Stimulated activated CD8-positive, alpha-beta memory T cell treated with anti-CD3 and anti-CD28 coated beads, Interleukin-7, amount 100 ng/mL, for 48 hours (primary cell): ENCODE results near the gene SERTAD1.
"Not testable (repeated sequence)": the region's sequence is repeated elsewhere in the genome, so short reads cannot be mapped to it uniquely, and the experiment has no call there.

Source experiments
- DNase-seq, 2 donors: peaks; one replicate each; pipeline ENCODE4 v3.0.0-alpha.2; 2020; ENCODE audit warnings: low read depth in 1 of 2; ENCODE audit errors: extremely low read depth in 1 of 2

Gene SERTAD1, protein sequence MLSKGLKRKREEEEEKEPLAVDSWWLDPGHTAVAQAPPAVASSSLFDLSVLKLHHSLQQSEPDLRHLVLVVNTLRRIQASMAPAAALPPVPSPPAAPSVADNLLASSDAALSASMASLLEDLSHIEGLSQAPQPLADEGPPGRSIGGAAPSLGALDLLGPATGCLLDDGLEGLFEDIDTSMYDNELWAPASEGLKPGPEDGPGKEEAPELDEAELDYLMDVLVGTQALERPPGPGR

DNA sequence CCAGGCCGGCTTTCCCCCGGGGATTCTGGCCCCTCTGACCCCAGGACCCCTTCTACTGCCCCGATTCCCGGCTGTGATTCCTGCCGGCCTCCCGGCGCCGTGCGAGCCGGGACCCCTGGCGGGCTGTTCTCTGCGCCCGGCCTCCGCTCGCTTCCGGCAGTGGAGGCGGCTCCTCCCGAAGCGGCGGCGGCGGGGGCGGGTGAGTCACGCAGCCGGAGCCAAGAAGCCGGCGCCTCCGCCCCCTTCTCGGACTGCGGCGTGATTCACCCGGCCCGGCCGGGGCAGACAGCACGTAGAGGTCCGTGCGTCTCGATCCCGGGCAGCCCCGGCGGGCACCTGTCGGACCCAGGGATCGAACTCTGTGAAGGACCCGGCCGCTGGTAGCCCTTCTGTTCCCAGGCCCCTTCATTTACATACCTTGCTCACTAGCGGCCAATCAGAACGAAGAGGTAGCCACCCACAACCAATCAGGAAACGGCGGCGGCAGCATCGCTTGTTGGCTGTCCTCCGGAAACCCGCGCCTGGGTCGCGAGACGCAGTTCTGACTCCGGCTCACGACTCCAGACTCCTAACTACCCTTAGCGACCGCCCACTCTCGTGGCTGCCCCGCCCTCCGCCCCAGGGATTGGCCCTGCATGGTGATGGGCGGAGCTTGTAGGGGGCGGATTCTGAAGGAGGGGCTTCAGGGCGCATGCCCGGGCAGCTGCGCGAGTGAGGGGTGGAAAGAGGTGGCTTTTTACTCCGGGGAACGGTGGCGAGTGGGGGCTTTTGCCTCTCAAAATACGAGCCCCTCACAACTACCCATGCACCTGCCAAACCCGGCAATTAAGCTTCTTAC lies at the start of gene SERTAD1:
TSS of gene SERTAD1 (minus strand) at position 543 of the 838 bp plus-strand sequence. CDS start 2,446 bp downstream, outside the sequence.
- peak; percentile 100 for DNase-seq

DNA sequence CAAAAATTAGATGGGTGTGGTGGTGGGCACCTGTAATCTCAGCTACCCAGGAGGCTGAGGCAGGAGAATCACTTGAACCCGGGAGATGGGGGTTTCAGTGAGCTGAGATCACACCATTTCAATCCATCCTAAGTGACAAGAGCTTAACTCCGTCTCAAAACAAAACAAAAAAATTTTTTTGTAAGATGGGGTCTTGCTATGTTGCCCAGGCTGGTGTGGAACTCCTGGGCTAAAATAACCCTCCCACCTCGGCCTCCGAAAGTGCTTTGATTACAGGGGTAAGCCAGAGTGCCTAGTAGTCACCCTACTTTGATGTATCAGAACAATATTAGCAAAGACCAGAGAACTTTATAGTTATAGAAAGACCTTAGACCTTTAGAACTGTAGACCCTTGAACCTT lies 48.9 kb upstream of the SERTAD1 start:
- no peak for DNase-seq

DNA sequence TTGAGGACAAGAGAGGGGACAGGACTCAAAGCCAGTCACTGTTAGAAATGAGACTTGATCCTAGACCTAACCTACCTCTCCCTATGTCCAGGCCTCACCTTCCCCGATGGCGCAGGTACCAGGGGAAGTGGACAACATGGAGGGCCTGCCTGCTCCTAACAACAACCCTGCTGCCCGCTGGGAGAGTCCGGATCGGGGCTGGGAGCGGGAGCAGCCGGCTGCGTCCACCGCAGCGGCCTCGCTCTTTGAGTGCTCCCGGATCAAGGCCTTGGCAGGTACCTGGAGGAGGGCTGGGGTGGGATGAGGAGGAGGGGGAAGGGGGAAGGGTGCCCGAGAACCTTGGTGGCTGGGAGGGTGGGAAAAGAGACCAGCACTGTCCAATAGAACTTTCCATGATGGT lies 46.7 kb upstream of the SERTAD1 start:
- DNase-seq: no peak

DNA sequence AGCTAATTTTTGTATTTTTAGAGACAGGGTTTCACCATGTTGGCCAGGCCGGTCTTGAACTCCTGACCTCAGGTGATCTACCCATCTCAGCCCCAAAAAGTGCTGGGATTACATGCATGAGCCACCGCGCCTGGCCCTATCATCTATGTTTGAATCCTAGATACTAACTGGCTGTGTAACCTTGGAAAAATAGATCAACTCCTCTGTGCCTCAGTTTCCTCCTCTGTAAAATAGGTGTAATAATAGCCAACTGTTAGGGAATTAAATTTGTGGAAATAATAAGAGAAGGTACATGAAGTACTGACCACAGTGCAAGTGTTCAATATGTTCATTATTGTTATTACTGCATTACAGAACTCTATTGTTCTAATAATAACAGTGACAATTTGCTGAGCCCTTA lies 45.3 kb upstream of the SERTAD1 start:
- DNase-seq: no peak

DNA sequence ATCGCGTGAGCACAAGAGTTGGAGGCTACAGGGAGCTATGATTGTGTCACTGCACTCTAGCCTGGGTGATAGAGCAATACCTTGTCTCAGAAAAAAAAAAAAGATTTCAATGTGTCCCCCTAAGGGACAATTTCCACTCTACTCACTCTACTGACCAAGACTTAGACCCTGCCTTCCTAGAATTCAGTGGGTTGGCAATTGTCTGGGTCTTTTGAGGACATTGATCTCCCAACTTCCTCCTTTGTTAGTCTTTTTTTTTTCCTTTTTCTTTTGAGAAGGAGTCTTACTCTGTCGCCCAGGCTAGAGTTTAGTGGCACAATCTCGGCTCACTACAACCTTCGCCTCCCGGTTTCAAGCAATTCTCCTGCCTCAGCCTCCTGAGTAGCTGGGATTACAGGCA lies 43.2 kb upstream of the SERTAD1 start:
- DNase-seq: no peak

DNA sequence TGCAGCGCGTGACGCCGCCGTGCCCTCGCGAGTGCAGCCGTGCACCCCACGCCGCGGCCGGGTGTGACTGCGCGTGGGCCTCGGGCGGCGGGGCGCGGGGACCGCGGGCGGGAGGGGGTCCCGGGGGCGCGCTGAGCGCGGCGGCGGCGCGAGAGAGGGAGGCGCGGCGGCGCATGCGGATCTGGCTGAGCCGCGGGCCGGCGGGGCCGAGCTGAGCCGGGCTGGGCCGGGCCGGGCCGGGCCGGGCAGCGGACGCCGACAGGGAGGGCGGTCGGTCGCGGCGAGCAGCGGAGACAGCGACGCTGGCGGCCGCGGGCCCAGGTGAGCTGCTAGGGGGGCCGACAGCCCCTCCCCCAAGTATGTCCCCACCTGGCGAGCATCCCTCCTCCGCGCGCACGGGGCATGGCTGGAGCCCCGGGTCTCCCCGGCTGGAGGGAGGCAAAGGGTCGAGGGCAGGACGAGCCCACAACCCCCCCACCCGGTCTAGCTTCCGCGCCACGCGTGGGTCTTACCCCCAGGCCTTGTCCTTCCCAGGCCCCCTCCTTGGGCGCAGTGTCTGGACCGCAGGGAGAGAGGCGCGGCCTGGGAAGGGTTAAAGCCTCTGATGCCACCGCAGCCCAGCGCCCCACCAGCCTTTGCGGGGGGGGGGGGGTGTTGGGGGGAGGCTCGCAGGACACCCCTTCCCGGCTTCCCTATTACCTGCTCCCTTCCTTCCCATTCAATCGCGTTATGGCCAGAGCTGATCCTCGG lies 41.4 kb upstream of the SERTAD1 start, which contains the start of gene SPTBN4:
TSS of gene SPTBN4 (plus strand) at position 17 of the 750 bp plus-strand sequence. CDS start 5,621 bp downstream, outside the sequence.
- no peak for DNase-seq

DNA sequence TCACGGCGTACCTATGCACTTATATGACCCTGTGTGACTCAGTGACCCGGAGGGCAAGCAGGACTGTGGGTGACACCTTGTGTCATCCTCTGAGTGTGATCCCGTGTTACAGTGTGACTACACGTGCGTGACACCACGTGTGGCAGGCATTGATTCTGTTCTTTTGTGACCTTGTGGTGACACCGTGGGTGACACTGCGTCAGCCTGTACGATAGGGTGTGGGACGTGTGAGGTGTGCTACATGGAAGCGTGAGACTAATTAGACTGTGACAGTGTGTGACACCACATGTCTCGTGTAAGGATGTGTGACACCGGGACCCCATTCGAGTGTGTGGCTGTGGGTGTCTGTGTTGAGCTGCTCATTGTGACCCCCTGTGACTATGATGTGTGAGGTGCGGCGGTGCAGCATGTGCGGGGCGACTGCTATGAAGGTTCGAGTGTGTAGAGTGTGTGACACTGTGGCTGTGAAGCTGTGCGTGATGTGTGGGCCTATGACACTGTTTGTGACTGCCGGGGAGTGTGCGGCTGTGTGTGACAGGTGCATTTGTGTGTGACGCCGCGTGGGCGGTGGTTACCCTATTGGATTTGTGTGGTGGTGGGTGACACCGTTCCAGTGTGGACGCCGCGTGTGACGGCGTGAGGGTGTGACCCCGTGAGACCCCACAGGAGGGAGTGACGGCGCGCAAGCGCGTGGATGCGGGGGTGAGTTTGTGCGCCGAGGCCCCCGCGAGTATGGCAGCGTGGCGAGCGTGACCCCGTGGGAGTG lies 40.6 kb upstream of the SERTAD1 start:
- DNase-seq: peak; percentile 46 to 71

DNA sequence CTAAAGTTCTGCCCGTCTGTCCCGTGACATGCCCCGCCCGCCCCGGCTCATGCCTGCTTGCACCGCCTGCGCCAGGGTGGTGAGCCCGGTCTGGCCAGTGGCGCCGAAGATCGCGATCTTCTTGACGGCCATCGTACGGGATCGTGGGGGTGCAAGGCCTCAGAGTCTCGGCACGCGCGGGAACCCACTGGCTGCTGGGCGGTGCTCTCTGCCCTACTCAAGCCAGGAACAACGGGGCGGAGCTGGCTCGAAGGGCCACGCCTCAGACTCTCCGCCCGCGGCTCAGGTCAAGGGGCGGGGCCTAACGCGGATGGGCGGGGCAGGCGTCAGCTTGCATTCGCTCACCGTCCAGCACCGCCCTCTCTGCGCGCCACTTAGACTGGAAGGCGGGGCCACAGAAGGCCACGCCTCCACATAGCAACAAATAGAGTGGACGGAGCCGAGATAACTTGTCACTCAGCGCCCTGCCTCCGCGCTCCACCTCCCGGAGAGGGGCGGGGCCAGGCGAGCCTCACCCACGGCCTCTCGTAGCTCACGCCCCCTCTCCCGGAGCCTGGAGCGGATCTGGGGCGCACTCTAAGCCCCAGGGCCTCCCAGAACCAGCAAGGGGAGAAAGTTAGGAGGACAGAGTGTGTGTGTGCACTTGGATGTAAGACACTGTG lies 39.9 kb upstream of the SERTAD1 start, which contains the start of gene BLVRB:
TSS of gene BLVRB (minus strand) at position 189 of the 662 bp plus-strand sequence. CDS start at position 132, 57 bp downstream.
- DNase-seq: peak; percentile 98 to 99

DNA sequence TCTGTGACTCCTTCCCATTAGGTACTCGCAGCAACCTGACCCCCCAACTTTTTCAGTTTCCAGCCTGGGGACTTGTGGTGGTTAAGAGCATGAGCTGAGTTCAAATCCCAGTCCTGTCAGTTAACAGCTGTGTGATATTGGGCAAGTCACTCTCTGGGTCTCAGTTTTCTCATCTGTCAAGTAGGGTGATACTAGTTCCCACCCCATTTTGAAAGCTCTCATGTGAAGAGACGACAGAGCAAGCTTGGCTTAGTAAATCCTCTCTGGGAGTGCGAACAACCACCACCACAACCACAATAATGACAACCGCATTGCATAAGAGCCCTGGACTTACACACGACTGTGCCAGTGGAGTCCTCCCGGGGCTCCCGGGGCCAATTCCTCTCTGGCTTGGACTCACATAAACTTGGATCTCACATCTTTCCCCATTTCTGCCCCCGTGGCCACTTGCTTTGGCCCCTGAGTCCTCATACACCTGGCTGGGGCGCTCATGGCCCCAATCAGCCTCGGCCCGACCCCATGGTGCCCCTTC lies 39.3 kb upstream of the SERTAD1 start:
- no peak for DNase-seq

DNA sequence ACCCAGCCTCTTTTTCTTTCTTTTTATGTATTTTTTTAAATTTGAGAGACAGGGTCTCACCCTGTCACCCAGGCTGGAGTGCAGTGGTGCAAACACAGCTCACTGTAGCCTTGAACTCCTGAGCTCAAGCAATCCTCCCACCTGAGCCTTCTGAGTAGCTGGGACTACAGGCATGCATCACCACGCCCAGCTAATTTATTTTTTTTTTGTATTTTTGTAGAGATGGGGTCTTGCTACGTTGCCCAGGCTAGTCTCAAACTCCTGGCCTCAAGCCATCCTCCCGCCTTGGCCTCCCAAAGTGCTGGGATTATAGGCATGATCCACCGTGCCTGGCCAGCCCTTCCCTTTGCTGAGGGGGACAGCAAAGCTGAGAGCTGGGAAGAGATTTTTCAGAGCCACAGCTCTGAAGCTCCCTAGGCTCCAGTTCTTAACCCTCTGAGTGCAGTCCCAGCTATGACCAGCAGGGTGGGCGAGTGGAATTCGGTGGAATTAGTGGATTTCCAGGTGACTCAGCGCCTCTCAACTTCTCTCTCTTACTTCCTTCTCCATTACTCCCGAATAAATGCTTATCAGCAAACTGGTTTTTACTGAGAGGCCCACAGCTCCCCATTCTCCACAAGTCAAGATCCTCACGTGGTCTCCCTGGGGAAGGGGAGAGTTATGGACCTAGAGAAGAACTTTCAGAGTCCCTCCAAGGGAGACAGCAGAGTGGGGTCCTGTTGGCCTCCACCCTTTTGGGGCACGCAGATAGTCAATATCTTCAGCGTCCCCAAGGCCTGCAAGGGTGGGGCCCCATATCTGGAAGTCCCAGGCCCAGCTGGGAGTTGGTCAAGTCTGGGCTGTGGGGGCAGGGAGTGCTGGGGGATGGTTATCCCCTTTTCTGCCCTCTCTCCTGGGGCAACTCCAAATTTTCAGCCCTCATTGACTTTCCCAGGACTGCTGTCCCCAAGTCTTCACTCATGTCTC lies 38.5 kb upstream of the SERTAD1 start:
- DNase-seq: peak in 1 of 2 donors; percentile 39

DNA sequence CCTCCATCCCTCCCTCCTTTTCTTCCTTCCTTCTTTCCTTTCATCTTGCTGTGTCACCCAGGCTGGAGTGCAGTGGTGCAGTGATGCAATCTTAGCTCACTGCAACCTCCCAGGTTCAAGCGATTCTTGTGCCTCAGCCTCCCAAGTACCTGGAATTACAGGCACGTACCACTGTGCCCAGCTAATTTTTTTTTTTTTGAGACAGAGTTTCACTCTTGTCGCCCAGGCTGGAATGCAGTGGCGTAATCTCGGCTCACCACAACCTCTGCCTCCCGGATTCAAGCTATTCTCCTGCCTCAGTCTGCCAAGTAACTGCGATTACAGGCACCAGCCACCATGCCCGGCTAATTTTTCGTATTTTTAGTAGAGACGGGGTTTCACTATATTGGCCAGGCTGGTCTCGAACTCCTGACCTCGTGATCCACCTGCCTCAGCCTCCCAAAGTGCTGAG lies 37.8 kb upstream of the SERTAD1 start:
- not testable (repeated sequence) for DNase-seq

DNA sequence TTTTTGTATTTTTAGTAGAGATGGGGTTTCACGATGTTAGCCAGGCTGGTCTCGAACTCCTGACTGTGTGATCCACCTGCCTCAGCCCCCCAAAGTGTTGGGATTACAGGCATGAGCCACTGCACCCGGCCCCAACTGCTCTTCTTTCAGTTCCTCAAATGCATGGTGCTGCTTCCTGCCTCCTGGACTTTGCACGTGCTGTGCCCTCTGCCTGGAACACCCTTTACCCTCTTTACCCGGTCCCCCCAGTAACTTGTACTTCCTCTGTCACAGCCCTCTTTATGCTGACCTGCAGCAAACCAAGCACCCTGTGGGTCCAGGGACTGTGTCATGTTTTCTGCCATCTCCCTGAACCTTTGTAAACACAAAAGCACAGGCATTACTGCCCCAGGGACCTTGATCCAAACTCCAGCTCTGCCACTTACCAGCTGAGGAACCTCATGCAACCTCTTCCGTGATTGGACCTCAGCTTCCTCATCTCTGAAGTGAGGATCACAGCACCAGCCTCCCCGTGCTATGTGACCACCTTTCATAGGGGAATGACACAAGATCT lies 36.0 kb upstream of the SERTAD1 start:
- DNase-seq: no peak

DNA sequence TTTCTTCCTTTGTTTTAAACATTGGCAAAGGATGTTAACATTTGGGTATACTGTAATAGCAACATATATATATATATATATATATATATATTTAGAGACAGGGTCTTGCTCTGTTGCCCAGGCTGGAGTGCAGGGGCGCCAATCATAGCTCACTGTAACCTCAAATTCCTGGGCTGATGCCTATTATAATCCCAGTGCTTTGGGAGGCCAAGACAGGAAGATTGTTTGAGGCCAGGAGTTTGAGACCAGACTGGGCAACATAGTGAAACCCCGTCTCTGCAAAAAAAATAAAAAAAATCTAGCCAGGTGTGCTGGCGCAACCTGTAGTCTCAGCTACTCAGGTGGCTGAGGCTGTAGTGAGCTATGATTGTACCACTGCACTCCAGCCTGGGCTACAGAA lies 34.4 kb upstream of the SERTAD1 start:
- DNase-seq: no peak

DNA sequence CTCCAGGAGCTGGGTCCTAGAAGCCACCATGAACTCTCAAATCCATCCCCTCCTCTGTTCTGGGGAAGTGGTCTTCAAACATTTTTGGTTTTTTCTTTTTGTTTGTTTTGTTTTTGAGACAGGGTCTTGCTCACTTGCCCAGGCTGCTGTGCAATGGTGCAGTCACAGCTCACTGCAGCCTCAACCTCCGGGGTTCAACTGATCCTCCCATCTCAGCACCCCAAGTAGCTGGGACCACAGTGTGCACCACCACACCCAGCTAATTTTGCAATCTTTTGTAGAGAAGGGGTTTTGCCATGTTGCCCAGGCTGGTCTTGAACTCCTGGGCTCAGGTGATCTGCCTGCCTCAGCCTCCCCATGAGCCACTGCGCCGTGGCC lies 32.8 kb upstream of the SERTAD1 start:
- no peak for DNase-seq

DNA sequence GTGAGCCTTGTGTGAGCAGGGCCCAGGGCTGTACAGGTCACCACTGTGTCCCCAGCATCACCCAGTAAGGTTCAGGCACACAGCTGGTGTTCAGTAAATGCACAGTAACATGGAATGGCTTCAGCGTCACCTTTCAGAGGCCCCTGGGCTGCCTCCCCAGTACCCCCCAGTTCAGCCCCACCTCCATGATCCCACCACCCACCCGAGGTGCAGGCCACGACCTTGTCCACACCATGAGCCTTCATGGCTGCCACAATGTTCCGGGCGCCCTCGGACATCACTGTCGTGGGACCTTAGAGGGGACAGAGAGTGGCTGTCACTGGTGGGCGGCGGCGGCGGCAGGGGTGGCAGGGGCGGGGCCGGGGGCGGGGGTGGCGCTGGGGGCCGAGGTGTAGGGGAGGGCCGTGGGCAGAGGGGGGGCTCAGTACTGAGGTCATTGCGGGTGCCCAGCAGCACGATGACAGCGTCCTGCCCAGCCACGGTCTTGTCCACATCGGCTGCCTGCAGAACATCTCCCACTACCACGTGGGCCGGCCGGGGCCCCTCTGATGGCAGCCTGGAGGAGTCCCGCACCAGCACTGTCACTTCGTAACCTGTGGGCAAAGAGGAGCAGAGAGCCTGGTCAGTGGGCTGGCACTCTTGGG lies 32.3 kb upstream of the SERTAD1 start:
- no peak for DNase-seq

DNA sequence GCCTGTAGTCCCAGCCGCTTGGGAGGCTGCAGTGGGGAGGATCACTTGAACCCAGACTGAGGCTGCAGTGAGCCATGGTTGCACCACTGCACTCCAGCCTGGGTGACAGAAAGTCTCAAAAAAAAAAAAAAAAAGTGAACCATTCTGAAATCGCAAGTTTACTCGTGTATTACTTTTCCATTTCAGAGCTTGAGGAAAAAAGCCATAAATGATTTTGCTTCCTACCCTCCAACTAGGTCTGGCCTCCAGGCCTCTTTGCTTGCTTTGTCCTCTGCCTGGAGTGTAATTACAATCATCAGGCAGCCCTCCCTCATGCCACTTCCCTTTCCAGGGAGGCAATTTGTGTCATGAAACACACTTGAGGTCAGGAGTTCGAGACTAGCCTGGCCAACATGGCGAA lies 31.3 kb upstream of the SERTAD1 start:
- DNase-seq: no peak

DNA sequence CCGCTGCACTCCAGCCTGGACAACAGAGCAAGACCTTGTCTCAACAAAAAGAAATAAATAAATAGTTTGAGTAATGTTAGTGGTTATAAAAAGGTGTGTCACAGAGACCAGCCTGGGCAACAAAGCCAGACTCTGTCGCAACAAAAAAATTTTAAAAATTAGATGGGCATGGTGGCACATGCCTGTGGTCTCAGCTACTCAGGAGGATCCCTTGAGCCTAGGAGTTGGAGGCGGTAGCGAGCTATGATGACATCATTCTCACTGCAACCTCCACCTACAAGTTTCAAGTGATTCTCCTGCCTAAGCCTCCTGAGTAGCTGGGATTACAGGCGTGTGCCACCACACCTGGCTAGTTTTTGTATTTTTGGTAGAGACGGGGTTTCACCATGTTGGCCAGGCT lies 28.2 kb upstream of the SERTAD1 start:
- not testable (repeated sequence) for DNase-seq
